Measurements from ENCODE around the gene THADA.
A peak's percentile ranks its signal among the peaks of the same experiment; 100 is the strongest.

Gene THADA

GRCh38 chr2:43206602-43207001 lies 389.2 kb downstream of the THADA start:
- no peaks in the 10 kb centered on the region for H3K27me3 Mint-ChIP-seq
- no peak overlapping the region for H3K27ac Mint-ChIP-seq
- H3K9me3 Mint-ChIP-seq (ENCODE audit: low read depth), result no peaks in the 10 kb centered on the region
- no peak overlapping the region for H3K4me3 Mint-ChIP-seq
- peaks cover 35% of the 10 kb centered on the region for H3K4me1 Mint-ChIP-seq (ENCODE audit: low read depth)
- no peaks in the 10 kb centered on the region for H3K36me3 Mint-ChIP-seq

- H3K4me1 Mint-ChIP-seq (ENCODE audit: low read depth), result peaks cover 33% of the 10 kb centered on the region
Observed at GRCh38 chr2:43203373-43203772, 392.5 kb downstream of the THADA start.

GRCh38 chr2:43202289-43202688 lies 393.5 kb downstream of the THADA start:
- H3K36me3 Mint-ChIP-seq, result no peaks in the 10 kb centered on the region
- H3K4me3 Mint-ChIP-seq, result no peak overlapping the region
- H3K27me3 Mint-ChIP-seq, result no peaks in the 10 kb centered on the region
- peaks cover 34% of the 10 kb centered on the region for H3K4me1 Mint-ChIP-seq (ENCODE audit: low read depth)
- no peaks in the 10 kb centered on the region for H3K9me3 Mint-ChIP-seq (ENCODE audit: low read depth)
- H3K27ac Mint-ChIP-seq, result peak overlapping the region; percentile 11

More at GRCh38 chr2:43203373-43203772, 392.5 kb downstream of the THADA start:
- H3K9me3 Mint-ChIP-seq (ENCODE audit: low read depth), result no peaks in the 10 kb centered on the region
- no peak overlapping the region for H3K4me3 Mint-ChIP-seq
- no peak overlapping the region for H3K27ac Mint-ChIP-seq
- H3K36me3 Mint-ChIP-seq, result no peaks in the 10 kb centered on the region
- H3K27me3 Mint-ChIP-seq, result no peaks in the 10 kb centered on the region

GRCh38 chr2:43201497-43201896 lies 394.3 kb downstream of the THADA start:
- H3K36me3 Mint-ChIP-seq, result no peaks in the 10 kb centered on the region
- no peak overlapping the region for H3K4me3 Mint-ChIP-seq
- no peak overlapping the region for H3K27ac Mint-ChIP-seq
- no peaks in the 10 kb centered on the region for H3K27me3 Mint-ChIP-seq
- H3K9me3 Mint-ChIP-seq (ENCODE audit: low read depth), result no peaks in the 10 kb centered on the region
- H3K4me1 Mint-ChIP-seq (ENCODE audit: low read depth), result peaks cover 42% of the 10 kb centered on the region

GRCh38 chr2:43201016-43201415 lies 394.8 kb downstream of the THADA start:
- Mint-ChIP-seq H3K36me3 (no peaks in the 10 kb centered on the region), H3K4me3 (no peak overlapping the region), H3K4me1 (ENCODE audit: low read depth) (peaks cover 41% of the 10 kb centered on the region), H3K27ac (no peak overlapping the region), H3K9me3 (ENCODE audit: low read depth) (no peaks in the 10 kb centered on the region), H3K27me3 (no peaks in the 10 kb centered on the region)

- H3K9me3 Mint-ChIP-seq (ENCODE audit: low read depth), result no peaks in the 10 kb centered on the region
- no peaks in the 10 kb centered on the region for H3K36me3 Mint-ChIP-seq
- H3K27ac Mint-ChIP-seq, result no peak overlapping the region
- H3K4me3 Mint-ChIP-seq, result no peak overlapping the region
- peaks cover 45% of the 10 kb centered on the region for H3K4me1 Mint-ChIP-seq (ENCODE audit: low read depth)
- no peaks in the 10 kb centered on the region for H3K27me3 Mint-ChIP-seq
Observed at GRCh38 chr2:43199492-43200488, 396.0 kb downstream of the THADA start.

GRCh38 chr2:43198263-43198662 lies 397.6 kb downstream of the THADA start:
- Mint-ChIP-seq H3K36me3 (no peaks in the 10 kb centered on the region), H3K27me3 (no peaks in the 10 kb centered on the region), H3K4me1 (ENCODE audit: low read depth) (peaks cover 55% of the 10 kb centered on the region), H3K27ac (no peak overlapping the region), H3K4me3 (no peak overlapping the region), H3K9me3 (ENCODE audit: low read depth) (no peaks in the 10 kb centered on the region)

GRCh38 chr2:43197588-43197896 lies 398.3 kb downstream of the THADA start:
- Mint-ChIP-seq H3K36me3 (no peaks in the 10 kb centered on the region), H3K27ac (peak overlapping the region; percentile 96), H3K27me3 (no peaks in the 10 kb centered on the region), H3K4me1 (ENCODE audit: low read depth) (peaks cover 59% of the 10 kb centered on the region), H3K4me3 (peak overlapping the region; percentile 79), H3K9me3 (ENCODE audit: low read depth) (no peaks in the 10 kb centered on the region)

- H3K4me3 Mint-ChIP-seq, result peak overlapping the region; percentile 79
Observed at GRCh38 chr2:43196768-43197587, 398.9 kb downstream of the THADA start.

GRCh38 chr2:43194121-43194869 lies 401.5 kb downstream of the THADA start:
- Mint-ChIP-seq H3K36me3 (no peaks in the 10 kb centered on the region), H3K27me3 (no peaks in the 10 kb centered on the region), H3K4me1 (ENCODE audit: low read depth) (peaks cover 59% of the 10 kb centered on the region), H3K4me3 (peak overlapping the region; percentile 80), H3K27ac (peak overlapping the region; percentile 95), H3K9me3 (ENCODE audit: low read depth) (no peaks in the 10 kb centered on the region)

More at GRCh38 chr2:43196768-43197587, 398.9 kb downstream of the THADA start:
- H3K36me3 Mint-ChIP-seq, result no peaks in the 10 kb centered on the region
- peaks cover 61% of the 10 kb centered on the region for H3K4me1 Mint-ChIP-seq (ENCODE audit: low read depth)
- no peaks in the 10 kb centered on the region for H3K27me3 Mint-ChIP-seq
- H3K9me3 Mint-ChIP-seq (ENCODE audit: low read depth), result no peaks in the 10 kb centered on the region
- peak overlapping the region; percentile 96 for H3K27ac Mint-ChIP-seq

GRCh38 chr2:43193652-43194120 lies 402.2 kb downstream of the THADA start:
- no peaks in the 10 kb centered on the region for H3K27me3 Mint-ChIP-seq
- peaks cover 61% of the 10 kb centered on the region for H3K4me1 Mint-ChIP-seq (ENCODE audit: low read depth)
- peak overlapping the region; percentile 95 for H3K27ac Mint-ChIP-seq
- peak overlapping the region; percentile 80 for H3K4me3 Mint-ChIP-seq
- H3K36me3 Mint-ChIP-seq, result no peaks in the 10 kb centered on the region
- H3K9me3 Mint-ChIP-seq (ENCODE audit: low read depth), result no peaks in the 10 kb centered on the region

- Mint-ChIP-seq H3K27ac (peak overlapping the region; percentile 95), H3K4me3 (peak overlapping the region; percentile 80), H3K4me1 (ENCODE audit: low read depth) (peaks cover 63% of the 10 kb centered on the region)
Observed at GRCh38 chr2:43192744-43193651, 402.8 kb downstream of the THADA start.

GRCh38 chr2:43191947-43192516 lies 403.8 kb downstream of the THADA start:
- Mint-ChIP-seq H3K27me3 (no peaks in the 10 kb centered on the region), H3K4me3 (peak overlapping the region; percentile 18), H3K36me3 (no peaks in the 10 kb centered on the region), H3K27ac (peak overlapping the region; percentile 81), H3K4me1 (ENCODE audit: low read depth) (peaks cover 68% of the 10 kb centered on the region), H3K9me3 (ENCODE audit: low read depth) (no peaks in the 10 kb centered on the region)

More at GRCh38 chr2:43192744-43193651, 402.8 kb downstream of the THADA start:
- Mint-ChIP-seq H3K27me3 (no peaks in the 10 kb centered on the region), H3K36me3 (no peaks in the 10 kb centered on the region), H3K9me3 (ENCODE audit: low read depth) (no peaks in the 10 kb centered on the region)

Measured in activated naive CD8-positive, alpha-beta T cell (primary cell).